Measurements from ENCODE around the gene TATDN3.

DNA sequence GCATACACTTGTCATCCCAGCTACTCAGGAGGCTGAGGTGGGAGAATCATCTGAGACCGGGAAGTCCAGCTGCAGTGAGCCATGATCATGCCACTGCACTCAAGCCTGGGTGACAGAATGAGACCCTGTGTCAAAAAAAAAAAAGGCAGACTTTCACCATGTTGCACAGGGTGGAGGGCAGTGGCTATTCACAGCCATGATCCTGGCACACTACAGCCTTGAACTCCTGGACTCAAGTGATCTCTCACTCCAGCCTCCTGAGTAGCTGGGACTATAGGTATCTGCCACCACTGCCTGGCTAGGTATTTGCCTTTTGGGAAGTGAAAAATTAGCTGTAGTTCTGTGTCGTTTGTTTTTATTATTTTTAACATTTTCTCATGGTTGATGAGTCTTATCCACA lies 36.7 kb downstream of the TATDN3 start:
- TF ChIP-seq E4F1 (CRISPR knock-in tag; IDR thresholded peaks at IDR 0.05; ENCODE audit: borderline replicate concordance): no peak
- no peak for TF ChIP-seq HDAC6 (IDR thresholded peaks at IDR 0.05; ENCODE audit: low read depth, low read length)
